Muscle of arm (tissue), 12 donors: ENCODE measurements around the gene ADORA1. TPM values are rescaled to one million over a fixed set of nuclear protein-coding genes. Genes with fewer than 3 reads are reported as not detected.
A peak's percentile ranks its signal among the peaks of the same experiment; 100 is the strongest.

ENCODE experiments used
- DNase-seq: peaks from one replicate; pipeline ENCODE4 v3.0.0-alpha.2; 2013
- polyA plus RNA-seq, 12 donors: library from polyadenylated mRNA; unstranded; fragments of 120-200 nt; gene quantifications; one replicate each; pipeline ENCODE4 v1.2.1, GENCODE V29; 2013; ENCODE audit not compliant: insufficient read length in 12 of 12

ADORA1 gene
- polyA plus RNA-seq, 12 donors, result 2.1 to 8.3 (median 3.2) TPM; not detected in 2

DNA sequence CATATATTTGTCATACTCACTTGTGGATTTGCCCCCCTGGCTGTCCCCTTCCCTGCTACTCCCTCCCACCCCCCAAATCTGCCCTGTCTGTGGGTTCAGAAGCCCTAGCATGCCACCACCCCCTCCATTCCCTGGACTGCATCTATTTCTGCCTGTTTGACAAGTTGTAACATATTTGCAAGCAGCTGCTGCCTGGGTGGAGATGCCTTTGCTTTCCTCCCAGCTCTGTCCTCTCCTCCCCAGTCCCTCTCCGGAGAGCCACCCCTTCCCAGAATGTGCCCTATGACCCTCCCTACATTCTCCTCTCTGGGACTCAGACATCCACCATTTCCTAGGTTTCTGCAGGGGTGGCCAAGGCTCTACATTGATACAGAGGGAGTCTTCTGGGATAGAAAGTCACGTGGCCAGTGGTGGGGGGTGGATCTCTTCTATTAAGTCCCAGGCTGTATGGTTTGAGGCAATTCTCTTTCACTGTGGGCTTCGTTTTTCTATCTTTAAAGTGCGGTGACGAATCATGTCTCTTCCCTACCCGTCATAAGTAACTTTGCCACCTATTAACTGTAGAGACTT, 35.7 kb upstream of the ADORA1 start:
- DNase-seq, result no peak

DNA sequence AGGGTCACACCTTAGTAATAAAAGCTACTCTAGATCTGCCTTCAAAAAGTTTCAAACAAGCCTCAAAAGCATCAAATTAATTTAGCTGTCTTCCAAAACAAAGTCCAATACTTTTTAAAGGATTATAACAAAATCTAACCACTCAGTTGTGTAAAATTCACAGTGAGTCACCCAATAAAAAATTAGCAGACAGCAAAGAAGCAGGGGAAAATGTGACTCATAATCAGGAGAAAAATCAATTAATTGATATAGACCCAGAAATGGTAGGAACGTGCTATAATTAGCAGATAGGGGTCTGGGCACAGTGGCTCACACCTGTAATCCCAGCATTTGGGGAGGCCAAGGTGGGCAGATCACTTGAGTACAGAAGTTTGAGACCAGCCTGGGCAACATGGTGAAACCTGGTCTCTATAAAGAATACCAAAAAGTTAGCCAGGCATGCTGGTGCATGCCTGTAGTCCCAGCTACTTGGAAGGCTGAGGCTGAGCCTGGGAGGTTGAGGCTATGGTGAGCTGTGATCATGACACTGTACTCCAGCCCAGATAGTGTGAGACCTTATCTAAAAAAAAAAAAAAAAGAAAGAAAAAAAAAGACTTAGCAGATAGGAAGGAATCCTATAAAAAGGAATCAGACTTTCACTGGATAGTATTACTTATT, 33.6 kb upstream of the ADORA1 start:
- DNase-seq, result no peak

DNA sequence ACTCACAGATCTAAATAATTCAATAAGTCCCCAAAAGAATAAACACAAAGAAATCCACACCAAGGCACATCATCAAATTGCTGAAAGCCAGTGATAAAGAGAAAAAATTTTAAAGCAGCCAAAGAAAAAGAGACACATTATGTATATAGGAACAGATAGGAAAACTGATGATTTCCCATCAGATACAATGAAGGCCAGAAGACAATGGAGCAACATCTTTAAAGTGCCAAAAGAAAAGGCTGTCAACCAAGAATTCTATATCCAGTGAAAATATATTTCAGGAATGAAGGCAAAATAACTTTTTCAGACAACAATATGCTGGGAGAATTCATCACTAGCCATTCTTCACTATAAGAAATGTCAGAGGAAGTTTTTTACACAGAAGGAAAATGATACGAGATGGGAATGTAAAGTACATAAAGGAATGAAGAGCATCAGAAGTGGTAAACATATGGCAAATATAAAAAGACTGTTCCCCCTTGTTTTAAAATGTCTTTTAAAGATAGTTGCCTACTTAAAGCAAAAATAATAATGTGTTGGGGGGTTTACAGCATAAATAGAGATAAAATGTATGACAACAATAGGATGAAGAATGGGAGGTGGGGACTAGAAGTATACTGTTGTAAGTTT, 32.4 kb upstream of the ADORA1 start:
- no peak for DNase-seq

DNA sequence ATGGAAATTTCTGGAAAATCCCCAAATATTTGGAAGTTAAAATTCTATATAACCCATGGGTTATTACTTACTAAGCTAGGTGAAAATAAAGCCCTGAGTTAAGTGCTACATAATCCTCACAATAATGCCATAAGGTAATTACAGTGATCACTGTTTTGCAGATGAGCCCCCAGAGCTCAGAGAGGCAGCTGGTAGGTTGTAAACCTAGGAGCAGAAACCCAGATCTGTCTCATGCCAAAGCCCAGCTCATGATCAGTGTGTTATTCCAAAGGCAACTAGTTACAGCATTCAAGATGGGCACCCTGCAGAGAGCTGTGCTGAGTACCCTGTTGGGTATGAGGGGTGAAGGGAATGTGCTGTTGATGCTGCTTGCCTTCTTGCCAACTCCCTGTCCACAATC, 31.0 kb upstream of the ADORA1 start:
- no peak for DNase-seq

DNA sequence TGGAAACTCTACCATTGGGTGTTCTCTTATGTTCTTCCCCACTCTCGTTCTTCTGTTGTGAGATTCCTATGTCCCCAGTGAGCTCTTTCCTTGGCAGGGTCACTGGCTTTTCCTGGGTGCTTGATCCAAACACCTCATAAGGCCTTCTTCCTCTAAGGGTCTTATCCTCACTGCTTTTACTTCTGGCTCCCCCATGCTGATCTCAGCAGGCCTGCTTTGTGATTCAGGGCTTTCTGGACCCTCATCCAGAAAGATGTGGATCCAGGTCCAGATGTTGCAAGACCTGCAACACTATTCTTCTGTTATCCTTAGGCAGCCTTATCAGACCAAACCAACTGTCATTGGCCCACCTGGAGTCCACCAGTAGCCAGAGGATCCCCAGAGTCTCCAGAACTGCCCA, 30.5 kb upstream of the ADORA1 start:
- DNase-seq, result no peak

DNA sequence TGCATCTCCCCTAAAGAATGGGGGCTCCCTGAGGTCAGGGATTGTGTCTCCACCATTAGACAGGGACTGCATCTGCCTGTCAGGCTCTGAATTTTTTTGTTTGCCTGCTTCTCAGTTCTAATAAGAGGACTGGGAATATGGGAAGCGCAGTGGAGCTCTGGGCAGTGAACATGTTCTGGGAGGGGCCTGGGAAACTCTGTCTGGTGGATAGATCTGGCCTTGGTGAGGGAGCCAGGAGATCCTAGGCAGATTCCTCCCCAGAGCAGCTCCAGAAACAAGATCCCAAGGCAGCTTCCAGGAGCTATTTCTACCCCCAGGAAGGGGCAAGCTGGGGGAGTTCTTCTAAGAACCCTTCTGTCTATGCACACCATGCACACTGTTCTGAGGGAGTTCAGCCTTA, 29.1 kb upstream of the ADORA1 start:
- DNase-seq, result no peak

DNA sequence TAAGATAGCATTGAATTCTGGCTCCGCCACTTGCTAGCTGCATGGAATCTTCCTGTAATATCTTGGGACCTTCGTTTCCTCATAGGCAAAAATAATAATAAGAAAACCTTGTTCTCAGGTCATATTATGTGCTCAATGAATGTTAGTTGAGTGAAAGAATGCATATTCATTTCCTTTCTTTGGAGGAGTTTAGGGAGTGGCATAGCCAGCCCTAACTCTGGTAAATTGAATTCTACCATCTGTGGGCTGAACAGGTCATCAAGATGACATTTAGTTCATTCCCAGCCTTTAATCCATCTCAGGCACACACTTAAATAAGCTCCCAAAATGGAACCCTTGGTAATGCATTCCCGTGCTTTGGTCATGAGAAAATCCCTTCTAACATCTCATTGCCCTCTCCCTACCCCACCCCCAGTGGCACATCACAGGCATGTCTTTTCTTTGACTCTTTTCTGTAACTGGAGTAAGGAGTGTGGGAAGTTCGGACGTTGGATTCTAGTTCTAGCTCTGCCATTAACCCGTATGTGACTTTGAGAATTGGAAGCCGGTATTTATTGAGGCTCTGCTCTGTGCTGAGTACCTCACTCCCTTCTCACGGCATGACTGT, 28.5 kb upstream of the ADORA1 start:
- no peak for DNase-seq

DNA sequence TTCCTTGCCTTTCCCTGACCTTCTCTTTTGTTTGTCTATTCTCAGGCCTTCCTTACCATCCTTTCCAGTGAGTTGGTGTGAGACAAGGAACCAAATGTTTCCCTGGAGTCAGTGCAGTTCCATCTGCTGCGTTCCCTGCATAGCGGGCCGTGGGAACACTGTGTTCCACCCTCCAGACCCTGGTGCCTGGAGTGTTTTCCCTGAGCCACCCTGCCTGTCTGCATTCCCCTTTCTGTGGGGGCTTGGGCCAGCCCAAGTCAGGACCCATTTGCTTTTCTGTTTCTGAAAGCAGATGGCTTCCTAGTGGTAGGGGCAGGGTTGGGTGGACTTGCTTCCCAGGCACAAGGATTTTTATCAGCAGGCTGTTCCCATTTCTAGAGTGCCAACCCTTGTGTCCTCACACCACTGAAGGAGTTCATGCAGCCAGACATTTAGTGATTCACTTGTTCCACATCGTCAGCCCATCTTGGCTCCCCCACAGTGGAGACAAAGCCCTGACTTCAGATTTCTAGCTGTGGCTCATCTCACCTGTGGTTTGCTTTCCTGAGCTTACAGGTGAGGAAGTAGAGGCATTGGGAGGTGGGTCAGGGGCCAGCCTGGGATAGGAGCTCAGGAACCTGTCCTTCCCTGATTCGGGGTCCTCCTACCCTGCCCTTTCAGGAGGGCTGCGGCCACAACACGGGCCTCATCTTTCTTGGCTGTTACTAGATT, 27.6 kb upstream of the ADORA1 start:
- DNase-seq, result no peak

DNA sequence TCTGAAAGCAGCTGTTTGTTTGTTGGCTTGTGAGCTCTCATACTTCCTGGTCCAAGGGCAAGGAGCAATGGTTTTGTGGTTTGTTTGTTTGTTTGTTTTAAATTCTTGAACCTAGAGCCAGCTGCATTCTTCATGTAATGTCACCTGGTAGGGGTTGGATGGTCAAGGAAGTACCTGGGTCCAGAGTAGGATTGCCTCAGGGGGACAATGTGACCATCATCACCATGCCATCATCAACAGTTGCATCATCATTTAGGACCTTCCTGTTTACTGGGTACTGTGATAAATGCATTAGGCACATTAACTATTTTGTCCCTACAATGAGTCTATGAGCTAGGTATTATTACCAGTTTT, 27.0 kb upstream of the ADORA1 start:
- DNase-seq, result no peak

DNA sequence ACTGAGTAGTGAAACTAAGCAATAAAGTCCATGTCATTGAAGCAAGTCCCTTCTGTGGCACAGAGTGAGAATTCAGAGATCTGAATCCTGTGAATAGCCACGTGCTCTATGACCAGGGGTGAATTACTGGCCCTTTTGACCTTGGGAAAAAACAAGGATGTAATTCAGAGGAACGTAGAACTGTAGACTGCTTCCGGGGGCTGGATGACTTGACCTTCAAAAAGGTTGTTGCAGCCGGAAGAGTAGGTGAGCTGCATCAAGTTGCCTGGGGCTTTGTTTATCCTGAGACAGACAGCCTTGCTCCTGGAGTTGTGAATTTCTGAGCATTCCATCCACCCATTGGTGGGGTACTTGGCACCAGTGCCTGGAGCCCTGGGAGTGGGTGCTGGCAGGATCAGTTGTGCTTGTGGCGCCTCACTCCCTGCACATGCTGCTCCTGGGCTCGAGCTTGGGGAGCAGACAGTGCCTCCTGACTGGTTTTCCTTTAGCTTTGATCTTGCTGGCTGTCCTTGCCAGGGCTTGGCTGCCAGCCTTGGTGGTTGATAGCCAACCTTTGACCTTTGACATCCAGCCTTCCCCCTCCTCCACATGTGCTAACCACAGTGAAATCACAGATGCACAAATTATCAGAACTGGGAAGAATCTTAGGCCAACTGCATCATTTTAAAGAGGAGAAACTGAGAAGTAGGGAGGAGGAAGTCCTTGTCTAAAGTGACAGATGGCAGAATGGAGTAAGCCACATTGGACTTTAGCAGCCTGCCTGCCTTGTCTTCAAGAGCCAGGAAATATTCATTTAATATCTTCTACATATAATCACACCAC, 25.5 kb upstream of the ADORA1 start:
- no peak for DNase-seq

DNA sequence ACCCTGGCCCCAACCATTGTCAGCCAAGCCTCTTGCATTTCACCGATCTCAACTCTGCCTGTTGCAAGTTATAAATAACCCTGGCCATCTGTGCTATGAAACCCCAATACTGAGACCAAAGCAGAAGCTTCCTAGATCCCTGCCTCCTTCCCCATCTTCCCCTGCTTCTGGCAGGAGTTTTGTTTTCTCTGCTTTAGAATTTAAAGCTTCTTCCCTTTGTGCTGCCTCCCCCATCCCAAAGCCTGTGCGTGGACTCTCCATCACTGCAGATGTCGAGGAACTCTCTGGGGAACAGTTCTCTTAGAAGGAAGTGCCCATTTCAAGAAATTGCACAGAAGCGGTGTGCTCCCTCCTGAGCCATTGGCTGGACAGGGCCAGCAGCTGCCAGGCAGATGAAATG, 24.3 kb upstream of the ADORA1 start:
- DNase-seq, result no peak

DNA sequence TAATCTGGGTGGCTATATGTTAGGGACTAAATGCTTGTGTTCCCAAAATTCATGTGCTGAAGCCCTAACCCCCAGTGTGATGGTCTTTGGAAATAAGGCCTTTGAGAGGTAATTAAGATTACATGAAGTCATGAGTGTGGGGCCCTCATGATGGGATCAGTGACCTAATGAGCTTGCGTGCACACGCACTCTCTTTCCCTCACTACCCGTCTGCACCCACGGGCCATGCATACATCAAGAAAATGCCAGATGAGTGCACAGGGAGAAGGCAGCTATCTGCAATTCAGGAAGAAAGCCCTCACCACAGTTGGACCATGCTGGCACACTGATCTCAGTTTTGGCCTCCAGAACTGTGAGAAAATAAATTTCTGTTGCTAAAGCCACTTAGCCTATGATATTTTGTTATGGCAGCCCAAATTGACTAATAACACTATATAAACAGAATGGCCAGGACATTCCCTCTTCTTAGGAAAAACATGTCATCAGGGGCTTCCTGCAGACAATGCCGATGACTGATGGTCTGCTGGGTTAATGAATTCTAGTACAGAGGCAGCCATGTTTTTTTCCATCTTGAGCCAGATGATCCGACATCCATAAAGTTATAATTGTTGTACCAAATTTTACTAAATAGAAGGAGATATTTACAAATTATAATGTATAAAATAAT, 23.6 kb upstream of the ADORA1 start:
- no peak for DNase-seq

DNA sequence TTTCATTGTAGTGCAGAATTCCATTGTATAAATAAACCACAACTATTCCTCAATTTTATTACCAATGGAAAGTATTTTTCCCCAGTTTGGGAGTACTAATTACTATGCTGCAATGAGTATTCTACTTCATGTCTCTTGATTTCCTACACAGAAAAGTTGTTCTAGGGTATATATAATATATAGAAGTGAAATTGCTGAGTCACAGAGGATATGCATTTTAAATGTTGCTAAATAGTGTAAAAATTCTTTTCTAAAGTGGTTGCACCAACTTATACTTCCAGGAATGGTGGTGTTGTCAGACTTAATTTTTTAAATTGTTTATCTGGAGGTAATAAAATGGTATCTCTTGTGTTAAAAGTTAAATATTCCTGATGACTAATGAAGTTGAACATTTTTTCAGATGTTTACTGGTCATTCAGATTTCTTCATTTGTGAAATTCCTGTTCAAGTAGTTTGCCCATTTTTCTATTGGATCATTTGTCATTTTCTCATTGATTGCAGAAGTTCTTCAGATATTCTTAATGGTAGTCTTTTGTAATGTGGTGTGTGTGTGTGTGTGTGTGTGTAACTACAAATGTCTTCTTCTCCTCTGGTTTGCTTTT, 22.6 kb upstream of the ADORA1 start:
- DNase-seq, result no peak

DNA sequence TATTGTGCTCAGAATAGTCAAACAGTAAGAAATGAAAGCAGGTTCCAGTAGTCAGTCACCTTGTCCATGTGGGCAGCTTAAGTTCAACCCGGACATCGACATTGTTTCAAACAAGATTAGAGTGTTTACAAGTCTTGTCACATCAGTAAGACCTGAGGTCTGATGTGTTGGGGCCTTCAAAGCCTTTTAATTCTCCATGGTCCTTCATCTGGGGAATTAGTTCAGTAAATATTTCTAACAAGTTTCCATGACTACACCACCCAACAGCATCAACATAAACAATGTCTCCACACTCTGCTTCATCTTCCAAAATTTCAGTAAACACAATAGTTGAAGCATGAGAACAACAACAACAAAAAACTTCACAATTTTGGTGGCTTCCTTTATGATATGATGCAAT, 15.1 kb upstream of the ADORA1 start:
- DNase-seq, result no peak

DNA sequence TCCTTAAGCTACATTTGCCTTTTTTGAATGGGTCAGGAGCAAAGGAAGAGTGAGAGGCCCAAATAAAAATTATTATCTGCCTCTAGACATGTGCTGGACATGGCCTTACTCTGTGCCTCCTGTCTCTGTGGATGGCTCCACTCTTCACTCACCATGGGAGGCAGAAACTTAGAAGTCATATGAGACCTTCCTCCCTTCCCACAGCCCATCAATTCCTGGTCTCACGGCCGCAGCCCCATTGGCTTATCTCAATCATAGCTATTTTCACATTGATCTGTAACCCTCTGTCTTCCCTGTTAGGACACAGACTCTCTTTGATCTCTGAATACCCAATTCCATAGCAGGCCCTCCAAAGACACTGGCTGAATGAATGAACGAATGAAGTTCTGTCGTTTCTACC, 14.2 kb upstream of the ADORA1 start:
- DNase-seq, result no peak

DNA sequence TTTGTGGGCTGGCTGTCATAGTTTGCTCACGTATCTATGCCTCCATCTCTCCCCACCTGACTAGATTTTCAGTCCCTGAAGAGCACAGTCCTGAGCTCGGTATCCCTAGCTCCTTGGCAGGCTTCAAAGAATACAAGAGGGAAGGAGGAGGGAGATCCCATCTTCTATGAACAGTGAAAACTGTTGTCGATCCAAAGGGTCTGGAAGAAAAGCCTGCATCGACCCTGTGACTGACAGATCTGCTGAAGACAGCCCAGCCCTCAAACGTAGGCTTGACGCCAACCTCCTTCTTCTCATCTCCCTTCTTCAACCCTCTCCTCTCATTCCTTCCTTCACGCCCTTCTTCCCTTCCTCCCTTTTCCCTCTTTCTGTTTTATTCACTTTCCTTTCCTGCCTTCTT, 13.3 kb upstream of the ADORA1 start:
- no peak for DNase-seq

DNA sequence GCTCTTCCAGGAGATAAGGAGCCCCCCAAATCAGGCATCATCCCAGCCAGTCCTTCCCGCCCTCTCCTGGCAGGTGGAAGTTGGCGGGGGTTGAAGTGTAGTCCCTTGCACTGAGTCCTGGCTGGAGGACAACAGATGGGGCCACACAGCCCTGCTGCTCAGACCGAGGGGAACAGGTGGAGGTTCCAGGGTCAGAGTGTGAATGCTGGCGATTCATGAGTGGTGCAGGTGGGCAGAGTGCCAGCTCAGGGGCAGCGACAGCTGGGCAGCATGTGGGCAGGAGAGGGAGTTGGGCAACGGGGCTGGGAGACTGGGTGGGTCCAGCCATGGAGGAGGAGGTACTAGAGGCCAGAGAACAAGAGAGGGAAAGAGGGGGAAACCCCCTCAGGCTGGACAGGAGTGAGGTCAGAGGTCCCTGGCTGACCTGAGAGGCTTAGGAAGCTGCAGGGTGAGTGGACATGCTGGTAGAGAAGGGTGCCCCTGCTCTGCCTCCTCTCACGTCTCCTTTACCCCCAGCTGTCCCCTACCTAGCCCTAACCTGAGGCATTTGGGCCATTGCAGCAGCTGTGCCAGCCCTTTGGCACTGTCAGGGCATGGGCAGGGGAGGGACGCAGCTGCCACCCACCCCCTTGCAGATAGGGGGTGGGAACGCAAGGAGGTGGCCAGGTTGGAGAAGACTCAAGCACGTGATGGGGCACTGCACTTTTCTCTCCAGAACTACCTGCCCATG, 11.3 kb upstream of the ADORA1 start:
- peak; percentile 51 for DNase-seq

DNA sequence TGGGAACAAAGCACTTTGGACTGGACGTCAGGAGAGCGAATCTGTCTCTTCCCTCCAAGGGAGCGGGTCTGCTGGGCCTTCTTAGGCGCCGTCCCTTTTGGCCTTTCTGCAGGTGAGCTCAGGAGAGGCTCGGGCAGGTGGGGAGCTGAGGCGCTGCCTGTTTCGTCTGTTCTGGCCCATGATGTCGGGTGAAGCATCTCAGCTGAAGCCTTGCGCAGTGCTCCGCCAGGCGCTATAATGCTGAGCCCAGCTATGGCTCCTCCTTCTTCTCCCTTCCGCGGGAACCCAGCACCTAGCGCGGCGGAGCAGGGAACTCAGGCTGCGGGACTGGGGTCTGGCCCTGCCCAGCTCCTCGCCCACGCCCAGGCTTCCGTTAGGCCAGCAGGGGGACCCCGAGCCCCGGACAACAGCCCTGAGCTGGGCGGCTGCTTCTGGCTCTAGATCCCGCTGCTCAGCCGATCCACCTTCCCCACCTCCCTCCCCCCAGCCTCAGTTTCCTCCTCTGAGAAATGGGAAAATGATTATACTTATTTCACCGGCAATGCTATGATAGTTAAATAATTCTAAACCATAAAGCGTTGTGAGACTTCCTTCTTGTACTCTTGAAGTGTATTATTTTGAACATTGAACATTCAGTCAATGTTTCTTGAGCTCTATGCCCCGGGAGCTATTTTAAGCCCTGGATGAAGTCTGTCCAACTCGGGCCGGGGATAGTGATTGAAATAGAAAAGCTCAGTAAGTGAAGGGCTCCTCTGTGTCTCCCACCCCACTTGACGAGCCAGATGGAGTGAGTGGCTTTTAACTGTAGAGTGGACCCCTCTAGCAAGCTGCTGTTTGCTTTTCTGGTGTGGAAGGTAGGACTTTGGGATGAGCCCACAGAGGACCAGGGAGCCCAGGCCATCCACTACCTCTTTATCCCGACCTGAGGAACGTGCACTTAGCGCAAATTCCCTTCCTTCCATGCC, 9.6 kb upstream of the ADORA1 start:
- peak; percentile 64 for DNase-seq
